RKO (cell line): Measurements from ENCODE around the gene PROB1.
"Not testable (repeated sequence)": the region's sequence is repeated elsewhere in the genome, so short reads cannot be mapped to it uniquely, and the experiment has no call there.

Experiments
- DNase-seq: peaks from one replicate; pipeline ENCODE4 v3.0.0-alpha.2; 2016; ENCODE audit warnings: low spot score

PROB1 gene

DNA sequence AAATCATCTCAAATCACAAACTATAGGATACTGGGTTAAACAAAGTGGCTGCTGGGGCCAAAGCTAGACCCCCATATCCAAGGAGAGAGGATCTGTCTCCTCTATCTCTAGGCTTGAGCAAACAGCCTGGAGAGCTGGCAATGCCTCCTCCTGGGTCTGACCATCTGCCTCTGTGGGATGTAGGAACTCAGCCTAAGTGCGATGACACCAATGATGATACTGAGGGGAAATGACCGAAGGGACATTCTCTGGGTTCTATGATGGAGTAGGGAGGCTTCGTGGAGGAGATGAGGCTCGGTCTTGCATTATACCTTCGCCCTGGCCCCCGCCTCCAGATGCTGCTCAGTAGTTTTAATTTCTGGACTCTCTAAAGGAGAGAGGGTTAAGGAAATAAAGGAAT is 18.2 kb upstream of the PROB1 start:
- DNase-seq = no peak

- no peak for DNase-seq
Observed at GRCh38 chr5:139410993-139411828, 16.3 kb upstream of the PROB1 start.

- DNase-seq = no peak
Observed at GRCh38 chr5:139410121-139410992, 15.5 kb upstream of the PROB1 start.

DNA sequence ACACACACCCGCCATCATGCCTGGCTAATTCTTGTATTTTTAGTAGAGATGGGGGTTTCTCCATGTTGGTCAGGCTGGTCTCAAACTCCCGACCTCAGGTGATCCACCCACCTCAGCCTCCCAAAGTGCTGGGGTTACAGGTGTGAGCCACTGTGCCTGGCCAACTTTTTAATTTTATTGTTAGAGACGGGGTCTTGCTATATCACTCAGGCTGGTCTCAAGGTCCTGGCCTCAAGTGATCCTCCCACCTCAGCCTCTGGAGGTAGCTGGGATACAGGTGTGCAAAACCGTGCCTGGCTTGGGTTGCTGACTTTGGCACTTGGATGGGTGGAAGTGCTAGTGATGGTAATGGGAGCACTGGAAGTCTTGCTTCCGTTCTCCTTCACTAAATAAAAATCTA is 14.2 kb upstream of the PROB1 start:
- DNase-seq = not testable (repeated sequence)

- DNase-seq = no peak
Observed at GRCh38 chr5:139408191-139408590, 13.3 kb upstream of the PROB1 start.

- no peak for DNase-seq
Observed at GRCh38 chr5:139407517-139407916, 12.6 kb upstream of the PROB1 start.

DNA sequence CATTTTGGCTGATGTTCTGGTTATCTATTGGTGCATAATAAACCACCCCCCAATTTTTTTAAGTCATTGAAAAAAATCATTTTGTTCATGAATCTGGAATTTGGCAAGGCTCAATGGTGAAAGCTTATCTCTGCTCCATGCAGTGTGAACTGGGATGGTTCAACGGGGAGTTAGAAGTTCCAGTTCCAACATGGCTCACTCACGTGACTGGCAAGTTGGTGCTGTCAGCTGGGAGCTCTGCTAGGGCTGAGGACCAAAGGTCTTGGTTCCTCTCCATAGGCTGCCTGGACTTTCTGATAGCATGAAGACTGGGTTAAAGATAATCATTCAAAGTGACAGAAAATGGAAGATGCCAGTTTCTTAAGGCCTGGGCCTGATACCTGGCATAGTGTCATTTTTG is 12.1 kb upstream of the PROB1 start:
- no peak for DNase-seq

GRCh38 chr5:139404484-139404840 is 9.6 kb upstream of the PROB1 start:
- no peak for DNase-seq

DNA sequence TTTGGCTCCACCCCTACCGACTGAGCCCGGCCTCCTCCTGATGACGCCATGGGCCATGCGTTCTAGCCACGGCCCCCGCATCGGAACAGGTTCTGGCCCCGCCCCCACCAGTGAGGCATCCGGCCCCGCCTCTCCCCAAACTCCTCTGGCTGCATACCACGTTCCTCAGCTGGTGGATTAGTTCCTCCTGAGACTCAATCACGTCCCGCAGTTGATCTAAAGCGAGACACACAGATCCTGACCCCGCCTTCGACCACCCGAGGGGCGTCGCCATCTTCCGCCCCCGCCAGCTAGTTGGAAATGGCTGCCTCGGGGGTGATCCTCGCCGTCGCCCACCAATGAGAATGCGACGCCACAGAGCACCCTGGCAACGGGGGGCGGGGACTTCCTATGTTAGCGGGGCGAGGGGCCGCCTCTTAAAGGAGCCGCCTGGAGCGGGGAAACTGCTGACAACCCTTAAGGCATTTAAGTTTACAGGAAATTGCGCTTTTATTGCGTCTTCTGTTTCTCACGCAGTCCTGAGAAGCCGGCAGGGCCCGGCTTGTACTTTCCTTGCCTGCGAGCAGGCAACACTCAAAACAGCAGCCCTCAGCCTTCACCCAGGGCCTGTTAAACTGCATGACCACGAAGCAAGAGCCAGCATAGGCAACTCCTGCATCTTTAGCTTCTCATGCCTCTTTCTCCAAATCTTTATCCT is 9.0 kb upstream of the PROB1 start, which contains the start of gene SPATA24:
Gene SPATA24 (minus strand): TSS at position 303 of the 697 bp plus-strand sequence. CDS start 29 bp downstream, at position 274.
- peak; percentile 96 for DNase-seq

- DNase-seq = no peak
Observed at GRCh38 chr5:139403418-139403786, 8.5 kb upstream of the PROB1 start.

GRCh38 chr5:139402561-139403158 is 7.8 kb upstream of the PROB1 start:
- DNase-seq = peak; percentile 23

GRCh38 chr5:139401546-139401945 is 6.6 kb upstream of the PROB1 start:
- no peak for DNase-seq

DNA sequence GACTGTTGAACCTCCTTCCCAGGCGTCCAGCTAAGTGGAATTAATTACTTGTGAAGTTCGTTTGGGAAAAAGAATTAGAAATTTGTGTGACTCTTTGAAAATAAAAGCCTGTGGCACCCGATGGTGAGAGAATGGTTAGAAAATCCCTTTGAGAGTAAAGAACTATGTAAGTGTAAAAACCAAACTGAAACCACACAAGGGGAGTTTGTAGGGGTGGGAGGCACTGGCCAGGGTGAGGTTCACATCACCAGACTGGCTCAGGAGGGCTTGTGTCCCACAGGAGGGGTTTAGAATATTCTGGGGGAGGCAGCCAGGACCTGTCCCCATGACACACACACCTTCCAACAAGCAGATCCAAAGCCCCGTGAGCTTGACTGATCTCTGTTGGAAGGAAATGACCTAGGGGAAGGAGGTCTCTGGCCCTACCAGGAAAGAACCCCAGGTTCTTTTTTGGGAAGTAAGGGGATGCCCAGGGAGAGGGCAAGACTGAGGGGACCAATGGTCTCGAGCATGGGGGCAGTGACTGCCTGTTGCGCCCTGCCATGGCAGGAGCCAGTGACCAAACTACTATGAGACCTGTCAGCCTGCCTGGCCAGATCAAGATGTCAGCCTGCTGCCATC is 4.7 kb upstream of the PROB1 start:
- DNase-seq = no peak

GRCh38 chr5:139397921-139398320 is 3.0 kb upstream of the PROB1 start:
- DNase-seq = no peak

- DNase-seq = no peak
Observed at GRCh38 chr5:139396691-139397090, 1.8 kb upstream of the PROB1 start.

DNA sequence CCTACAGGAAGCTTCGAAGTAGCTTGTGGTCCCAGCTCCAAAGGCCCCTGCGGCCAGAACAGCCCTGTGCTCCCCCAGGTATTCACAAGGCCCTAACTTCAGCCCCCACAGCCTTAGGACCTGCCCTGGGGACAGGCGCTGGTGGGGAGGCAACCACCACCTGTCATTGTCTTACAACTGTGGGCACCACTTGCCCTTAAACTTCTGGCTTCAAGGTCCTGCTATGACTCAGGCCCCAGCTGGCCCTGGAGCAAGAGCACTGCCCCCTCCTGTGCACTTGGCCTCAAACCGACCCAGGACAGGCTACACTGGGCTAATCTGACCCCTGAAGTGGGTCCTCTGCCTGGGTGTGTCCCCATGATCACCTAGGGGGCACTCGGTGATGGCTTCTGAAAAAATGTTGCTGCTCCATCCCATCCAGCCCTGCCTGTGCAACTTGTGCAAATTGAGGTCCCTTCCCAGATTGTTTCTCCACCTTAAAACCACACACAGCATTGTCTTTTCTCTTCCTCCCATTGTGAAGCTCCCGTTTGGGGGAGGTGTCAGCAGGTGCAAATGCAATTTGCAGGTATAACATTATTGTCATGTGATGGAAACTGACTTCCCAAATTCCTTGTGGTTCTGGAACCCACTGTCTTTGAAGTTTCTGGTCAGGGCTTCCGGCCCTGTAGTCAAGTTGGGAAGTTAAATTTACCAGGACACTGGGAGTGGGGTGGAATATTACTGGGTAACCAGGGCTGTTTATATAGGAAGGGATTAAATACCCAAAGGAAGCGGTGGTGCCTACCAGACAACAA is 1.1 kb upstream of the PROB1 start:
- peak; percentile 41 for DNase-seq

DNA sequence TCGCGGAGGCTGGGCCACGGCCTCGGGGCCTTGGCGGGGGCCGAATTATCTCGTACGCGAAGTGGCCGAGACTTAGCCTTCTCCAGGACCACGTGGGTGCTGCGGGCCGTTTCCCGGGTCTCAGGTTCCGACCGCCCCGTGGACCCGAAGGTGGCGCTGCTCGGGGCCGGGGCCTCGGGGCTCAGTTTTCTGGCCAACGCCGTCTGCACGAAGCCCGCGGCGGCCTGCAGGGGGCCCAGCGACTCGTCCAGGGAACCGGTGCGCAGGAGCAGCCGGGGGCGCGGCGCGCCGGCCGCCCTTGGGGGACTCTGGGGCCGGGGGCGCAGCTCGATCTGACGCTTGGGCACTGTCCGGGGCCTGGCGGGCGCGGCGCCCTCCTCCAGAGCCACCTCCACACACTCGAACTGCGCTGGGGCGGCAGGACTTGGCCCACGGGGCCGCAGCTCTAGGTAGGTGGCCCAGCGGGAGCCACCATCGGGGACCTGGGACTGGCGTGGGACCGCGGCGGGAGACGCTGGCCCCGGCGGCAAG is 716 bp downstream of the PROB1 start:
- no peak for DNase-seq

DNA sequence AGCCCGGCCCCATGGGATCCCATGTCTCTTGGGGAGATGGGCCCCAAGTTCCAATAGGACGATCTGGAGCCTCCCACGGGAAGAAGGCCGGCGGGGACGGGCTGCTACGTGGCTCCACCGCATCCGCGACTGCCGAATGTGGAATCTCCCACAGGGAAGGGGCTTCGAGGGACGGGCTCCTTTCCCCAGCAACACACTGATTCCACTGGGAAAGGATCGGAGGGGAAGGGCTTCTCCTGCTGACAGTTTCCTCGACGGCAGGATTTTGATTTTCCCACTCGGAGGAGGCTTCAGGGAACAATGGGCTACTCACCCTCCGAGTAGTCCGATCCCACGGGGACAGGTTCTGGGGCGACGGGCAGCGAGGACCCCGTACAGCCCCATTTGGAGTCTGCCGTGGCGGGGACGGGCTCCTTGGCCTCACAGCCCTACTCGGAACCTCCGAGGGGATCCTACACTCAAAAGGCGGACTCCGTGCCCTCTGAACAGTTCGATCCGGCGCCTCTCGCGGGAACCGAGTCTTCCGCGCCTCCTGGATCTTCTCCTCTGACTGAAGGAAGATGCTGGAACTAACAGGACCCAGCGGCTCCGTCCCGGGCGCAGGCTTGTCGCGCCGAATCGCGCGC is 1.3 kb downstream of the PROB1 start:
- DNase-seq = no peak

- DNase-seq = peak; percentile 80
Observed at GRCh38 chr5:139392678-139393496, 2.0 kb downstream of the PROB1 start.
